Skin of body (tissue), 2 donors: Measurements from ENCODE around the gene IGF1. TPM values are rescaled to one million over a fixed set of nuclear protein-coding genes. Genes with fewer than 3 reads are reported as not detected.

ENCODE experiments used
- DNase-seq: peaks from one replicate; lab custom pipeline; 2025; lab: John Stamatoyannopoulos, UW
- total RNA-seq: library from RNA; depleted of rRNA; stranded (reverse); fragments of >200 nt; gene quantifications from one replicate; pipeline ENCODE4 v1.2.3, GENCODE V29; 2014

The IGF1 gene
- total RNA-seq, 1 donor from 2014 or later = 14.0 TPM

DNA sequence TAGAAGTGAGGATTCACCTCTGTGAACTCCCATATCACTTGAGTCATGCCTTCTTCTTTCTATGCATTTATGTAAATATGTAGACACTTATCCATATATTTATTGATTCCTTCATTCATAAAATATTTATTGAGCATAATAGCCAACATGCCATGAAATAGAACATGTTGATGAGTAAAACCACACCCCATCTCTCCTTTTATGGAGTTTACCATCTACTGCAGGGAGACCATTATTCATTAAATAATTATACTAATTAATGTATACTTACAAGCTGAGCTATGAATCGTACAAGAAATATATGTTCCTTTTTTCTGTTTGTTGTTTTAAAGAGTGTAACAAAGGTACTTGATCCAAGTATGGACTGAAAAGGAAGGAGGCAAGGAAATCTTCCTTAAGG is 17.4 kb upstream of the IGF1 start:
- no peak for DNase-seq

DNA sequence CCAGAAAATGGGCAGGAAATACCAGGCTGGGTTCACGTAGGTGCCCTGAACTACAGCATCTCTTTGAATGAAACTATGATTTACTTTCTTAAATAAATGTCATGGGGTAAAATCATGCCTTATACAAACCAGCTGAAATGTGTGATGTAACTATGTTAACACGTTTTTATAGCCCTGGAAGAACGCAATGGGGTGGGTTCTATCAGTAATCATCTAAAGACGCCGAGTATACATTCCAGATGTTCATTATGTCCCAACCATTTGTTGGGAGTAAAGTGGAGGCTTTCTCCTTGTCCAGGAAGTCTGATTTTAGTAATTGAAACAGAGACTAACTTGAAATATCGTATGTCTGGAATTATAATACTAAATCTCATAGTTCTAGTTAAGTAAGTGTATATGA is 16.2 kb upstream of the IGF1 start:
- peak; percentile 41 for DNase-seq

DNA sequence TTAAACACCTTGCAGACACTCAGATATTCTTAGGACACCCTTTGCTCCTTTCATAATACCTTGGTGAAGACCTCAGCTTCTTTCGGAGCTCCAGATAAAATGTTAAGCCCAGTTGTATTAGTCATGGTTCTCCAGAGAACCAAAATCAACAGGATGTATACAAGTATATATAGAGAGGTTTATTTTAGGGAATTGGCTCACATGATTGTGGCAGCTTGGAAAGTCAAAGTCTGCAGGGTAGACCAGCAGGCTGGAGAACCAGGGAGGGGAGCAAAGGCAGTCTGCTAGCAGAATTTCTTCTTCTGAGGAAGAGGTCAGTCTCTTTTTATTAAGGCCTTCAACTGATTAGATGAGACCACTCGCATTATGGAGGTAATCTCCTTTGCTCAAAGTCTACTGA is 6.9 kb upstream of the IGF1 start:
- no peak for DNase-seq

DNA sequence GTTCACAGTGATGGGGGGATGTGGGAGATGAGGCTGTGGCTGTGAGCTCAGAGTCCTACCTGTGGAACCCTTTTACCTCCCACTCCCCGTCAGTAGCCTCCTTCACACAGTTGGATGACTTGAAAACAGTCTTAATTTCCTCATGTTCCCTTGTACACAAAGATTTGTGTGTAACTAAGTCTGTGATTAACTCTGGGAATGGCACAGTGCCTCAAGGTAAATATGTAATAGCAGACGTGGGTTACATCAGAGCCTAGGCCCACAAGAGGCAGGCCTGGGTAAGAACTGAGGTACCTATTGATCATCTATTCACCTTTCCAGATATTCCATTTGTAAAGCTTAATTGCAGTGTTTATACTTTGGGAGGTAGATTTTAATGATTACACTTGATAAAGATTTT is 5.8 kb upstream of the IGF1 start:
- DNase-seq = no peak

DNA sequence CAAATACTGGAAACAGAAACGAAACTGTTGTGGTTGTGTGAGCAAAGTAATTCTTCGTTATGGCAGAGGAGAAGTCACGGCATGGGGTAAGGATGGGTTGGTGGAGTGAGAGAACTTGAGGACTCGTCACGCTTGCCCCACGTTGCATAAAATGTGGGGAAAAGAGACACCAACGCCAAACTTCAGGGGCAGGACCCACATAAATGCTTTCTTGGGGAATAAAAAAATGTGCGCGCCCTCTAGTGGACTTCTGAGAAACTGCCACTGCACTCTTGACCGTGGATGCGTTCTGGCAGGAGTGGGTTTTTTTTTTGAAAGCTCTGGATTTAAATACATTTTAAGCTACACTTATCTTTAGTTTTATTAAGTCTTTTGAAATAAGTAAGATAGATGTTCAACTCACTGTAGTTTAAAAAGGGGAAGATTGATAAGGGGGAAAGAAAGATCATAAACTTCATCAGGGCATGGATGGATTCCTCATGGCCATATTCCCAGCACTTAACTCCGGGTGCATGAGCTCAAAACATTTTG is 4.1 kb upstream of the IGF1 start:
- peak; percentile 47 for DNase-seq

DNA sequence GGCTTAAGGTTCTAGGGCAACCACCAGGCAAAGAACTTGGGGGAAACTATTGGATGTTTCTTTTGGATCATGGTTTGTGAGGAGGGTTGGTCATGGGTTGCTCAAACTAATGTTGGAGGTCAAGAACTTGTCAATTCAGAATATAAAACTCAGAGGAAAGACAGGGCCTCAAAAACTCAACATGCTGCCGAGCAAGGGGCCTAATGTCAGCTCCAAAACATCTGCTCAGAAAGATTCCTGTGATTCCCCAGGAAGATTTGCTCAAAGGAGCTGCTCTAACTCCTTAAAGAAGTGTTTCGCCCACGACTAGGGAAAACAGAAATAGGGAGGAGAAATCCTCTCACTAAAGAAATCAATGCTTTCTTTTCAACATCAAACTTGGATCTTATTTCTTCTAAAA is 3.7 kb upstream of the IGF1 start:
- DNase-seq = no peak

DNA sequence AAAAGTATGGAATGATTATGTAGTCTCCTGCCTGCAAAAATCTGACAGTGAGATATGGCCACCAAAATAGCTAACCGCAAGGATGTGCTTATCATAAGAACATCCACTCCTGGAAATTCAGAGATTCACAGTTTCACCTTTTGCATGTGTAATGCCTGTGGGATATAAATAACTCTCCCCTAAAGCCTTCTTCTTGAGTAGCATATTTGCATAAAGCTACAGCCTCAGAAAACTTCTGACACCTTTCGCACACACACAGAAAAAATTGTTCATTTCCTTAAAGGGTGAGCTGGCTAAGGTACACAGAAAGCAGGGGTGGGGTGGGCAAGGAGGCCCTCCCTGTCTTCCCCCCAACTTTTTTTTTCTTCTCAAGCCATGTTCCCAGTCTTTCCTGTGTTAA is 3.1 kb upstream of the IGF1 start:
- no peak for DNase-seq

DNA sequence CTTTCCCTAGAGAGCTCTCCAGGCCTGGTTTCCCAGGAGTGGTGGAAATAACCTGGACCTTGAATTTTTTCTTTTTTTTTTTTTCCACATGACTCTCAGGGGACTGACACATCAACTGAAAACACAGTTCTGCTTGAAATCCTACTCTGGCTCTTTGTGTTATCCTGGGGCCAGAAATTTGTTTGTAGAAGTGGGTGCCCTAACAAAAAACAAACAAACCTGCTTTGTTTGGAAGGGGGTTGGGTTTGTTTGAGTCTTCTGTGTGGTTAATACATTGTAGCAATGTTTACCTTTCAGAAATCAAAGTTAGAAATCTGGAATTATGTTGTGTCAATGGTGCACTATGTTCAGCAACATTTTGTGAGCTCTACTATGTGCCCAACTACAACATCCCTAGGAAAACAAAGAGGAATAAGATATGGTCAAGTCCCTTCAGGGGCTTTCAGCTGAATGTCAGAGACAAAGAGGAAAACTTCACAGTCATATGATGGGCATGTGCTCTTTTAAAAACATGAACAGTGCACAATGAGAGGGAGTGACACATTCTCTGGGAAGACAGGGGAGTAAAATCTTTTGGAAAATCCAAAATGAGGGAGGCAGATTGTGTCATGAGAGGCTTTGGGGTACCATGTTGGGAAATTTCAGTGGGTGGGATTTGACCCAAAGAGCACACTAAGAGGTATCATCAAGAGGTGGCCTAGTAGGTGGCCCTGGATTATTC is 1.5 kb upstream of the IGF1 start:
- no peak for DNase-seq

DNA sequence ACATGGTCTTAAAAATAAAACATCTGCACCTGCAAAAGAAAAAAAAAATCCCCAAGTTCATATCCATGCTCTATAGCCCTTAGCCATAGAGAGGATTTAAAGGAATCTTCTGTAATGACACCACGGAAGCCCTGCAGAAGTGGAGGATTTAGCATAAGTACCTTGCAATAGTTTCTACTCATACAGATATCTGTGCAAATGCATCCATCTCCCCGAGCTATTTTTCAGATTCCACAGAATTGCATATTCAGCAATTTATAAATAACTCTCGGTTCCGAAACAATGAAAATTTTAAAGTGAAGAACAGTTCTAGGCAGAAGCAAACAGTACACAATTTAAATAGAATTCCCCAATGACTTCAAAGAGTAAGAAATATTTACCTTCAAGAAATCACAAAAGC is 424 bp downstream of the IGF1 start:
- DNase-seq = no peak

DNA sequence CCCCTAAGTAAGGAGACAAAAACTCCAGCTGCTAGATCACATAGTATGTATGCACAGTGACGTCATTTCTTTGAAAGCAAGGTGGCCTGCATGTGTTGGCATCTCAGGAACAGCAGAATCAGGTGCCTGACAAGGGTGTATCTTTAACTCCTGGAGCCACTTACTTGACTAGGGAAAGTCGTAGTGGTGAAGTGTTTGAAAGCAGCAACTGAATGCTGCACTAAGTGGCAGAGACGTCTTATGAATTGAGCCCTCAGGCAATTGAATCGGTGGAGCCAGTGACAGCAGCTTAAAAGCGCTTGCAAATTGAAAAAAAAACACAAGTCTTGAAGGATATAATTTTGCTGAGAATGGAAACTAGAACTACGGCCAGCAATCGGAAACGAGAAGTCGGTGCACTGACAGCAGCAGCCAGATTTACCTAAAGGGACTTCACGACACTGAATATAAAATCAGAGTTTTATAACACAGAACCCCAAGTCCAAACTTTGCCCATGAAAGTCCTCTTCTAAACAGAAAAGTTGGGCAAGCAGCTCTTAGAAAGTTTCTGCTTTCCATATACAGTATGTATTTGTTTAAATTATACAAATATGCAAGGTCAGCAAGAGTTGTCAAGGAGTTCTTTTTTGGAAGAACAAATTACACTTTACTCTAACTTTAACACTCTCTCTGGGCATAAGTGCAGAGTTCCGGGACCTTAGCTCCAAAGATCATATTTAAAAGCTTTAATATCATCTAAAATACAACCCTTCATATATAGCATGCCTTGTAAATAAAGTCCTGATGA is 1.1 kb downstream of the IGF1 start:
- DNase-seq = no peak

DNA sequence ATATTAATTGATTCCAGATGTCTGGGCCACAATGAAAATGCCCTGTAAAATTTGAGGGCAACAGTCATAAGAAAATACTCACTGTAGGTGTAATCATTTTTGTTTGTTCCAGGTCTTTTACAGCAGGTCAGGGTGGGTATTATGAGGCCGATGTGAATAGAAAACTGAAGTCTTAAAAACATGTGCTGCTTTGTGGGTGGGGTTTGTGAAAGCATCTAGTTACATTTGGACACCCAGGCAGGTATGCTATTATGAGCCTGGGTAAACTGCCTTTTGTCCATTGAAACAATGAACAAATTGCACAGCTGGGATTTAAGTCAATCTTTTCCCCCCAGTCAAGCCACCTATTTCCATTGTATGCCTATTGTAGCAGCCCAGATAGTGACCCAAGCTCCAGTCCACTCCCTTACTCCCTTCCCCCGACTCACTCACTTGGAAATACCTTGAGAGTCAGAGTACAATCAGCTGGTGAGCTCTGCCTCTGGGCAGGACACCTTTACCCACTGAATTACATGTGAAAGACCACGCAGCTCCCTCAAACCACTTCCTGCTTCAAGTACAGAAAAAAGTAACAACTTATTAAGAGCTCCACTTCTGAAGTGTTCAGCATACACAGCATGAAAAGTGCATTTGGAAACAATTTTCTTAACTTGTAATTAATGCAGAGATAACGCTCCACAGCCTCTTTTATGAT is 1.8 kb downstream of the IGF1 start:
- no peak for DNase-seq

DNA sequence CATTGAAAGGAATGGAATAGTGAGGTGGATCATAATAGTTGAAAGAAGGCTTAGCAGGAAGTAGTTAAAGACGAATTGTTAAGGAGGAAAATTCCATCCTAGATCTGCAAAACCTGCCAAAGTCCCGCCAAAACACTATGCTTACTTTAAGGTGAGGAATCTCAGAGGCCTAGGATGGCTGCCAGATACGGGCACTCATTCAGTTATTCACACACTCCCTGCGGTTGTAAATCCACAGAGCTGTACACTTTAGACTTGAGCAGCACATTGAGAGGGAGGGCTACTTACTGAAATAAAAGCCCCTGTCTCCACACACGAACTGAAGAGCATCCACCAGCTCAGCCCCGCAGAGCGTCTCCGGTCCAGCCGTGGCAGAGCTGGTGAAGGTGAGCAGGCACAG is 5.0 kb downstream of the IGF1 start:
- no peak for DNase-seq

DNA sequence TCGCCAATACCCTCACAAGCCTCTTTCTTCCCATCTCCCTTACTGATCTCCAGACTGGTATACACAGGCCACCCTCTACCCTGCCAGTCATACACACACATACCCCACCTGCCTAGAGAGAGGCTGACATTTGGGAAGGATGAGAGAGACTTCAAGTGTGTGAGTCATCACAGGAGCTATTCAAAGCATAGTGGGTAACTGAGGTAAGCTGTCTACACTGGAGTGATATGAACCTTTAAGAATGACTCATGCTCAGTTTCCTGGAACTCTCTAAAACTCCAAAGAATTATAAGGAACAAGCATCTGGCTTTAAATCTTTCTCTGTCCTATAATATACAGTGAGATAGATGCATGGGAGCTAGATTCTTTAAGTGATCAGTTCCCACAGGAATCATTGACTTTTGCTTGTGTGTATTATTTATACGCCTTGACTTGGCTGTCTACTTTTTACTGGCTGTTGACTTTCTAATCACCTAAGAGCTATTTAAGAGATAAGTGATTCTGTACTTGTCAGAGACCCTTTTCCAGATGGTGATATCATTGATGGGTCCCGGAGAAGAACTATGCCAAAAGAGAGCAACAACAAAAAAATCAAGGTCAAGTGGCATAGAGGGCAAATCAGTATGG is 5.8 kb downstream of the IGF1 start:
- DNase-seq = no peak

DNA sequence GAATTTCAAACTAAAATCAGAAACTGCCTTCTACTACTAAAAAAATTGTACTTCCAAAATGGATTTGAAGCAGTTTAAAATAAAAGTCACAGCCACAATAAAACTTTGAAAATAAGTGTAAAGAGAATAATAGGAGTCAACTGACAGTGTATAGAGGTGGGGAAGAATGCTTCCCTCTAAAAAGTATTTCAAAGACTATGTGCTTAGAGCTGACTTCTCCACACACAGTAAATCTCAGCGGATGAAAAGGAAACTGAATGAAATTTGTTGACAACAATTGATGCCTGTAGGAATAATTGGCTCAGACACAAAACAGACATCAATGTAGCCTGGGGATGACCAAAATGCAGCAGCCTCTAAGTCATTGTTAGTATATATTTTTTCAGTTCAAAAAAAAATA is 7.9 kb downstream of the IGF1 start:
- no peak for DNase-seq

DNA sequence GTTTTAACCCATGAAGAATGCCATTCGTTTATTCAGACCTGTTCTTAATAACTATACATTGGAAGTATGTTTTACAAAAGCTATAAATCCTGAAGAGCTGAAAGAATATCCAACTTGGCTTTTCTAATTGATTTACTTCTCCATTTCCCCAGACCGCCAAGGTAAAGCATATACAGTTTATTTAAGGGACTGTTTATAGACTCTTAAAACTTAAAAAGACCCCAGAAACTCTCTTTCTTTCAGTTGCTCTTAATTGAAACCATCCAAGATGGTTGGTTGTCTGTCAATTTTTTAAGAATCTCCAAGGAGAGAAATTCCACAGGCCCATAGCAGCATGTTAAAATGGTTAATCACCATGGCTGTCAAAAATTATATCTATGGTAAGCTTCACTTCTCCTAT is 8.8 kb downstream of the IGF1 start:
- DNase-seq = no peak

DNA sequence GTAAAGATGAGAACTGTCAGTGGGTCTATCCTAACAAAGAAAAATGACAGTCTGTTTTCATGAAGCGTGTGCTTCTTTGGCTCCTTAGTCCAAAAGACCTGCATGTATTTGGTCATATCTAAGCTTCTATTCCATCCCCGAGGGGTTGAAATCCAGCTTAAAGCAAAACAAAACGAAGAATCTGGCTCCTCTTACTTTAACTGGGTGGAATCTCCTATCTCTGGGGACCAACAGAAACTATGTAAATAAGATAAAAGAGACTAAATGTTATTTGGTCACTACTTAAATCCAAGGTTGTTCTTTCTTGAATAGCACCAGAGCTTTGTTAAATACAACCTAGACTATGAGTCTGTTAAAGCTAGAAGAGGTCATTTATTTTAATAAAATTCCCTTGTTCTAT is 9.4 kb downstream of the IGF1 start:
- DNase-seq = no peak

DNA sequence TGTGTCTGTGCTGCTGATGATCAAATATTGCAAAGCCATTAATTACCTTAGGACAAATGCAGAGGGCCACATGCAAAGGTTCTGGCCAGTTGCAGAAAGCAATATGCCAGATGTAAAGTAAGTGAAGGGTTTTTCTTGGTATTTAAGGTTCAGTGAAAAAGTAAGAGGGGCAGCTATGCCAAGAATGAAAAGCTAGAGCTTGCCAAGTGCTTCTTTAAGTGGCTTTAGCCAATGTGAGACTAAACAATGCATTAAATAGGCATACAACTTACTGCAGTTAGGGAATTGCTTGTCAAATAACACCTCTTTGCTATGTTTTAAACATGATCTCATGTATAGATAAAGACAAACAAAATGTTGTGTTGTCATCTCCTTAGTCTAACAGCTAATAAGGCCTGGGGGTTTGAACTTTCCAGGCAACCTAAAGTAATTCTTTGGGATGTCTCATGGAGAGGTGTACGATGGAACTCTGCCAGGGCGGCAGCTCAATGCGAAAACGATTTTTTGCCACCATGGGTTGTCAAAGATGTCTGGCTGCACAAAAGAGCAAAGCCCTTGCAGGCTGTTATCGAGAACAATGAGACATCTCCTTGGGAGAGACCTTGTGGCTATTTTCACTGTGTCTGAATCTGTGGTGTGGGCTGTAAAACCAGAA is 12.0 kb downstream of the IGF1 start:
- DNase-seq = no peak

DNA sequence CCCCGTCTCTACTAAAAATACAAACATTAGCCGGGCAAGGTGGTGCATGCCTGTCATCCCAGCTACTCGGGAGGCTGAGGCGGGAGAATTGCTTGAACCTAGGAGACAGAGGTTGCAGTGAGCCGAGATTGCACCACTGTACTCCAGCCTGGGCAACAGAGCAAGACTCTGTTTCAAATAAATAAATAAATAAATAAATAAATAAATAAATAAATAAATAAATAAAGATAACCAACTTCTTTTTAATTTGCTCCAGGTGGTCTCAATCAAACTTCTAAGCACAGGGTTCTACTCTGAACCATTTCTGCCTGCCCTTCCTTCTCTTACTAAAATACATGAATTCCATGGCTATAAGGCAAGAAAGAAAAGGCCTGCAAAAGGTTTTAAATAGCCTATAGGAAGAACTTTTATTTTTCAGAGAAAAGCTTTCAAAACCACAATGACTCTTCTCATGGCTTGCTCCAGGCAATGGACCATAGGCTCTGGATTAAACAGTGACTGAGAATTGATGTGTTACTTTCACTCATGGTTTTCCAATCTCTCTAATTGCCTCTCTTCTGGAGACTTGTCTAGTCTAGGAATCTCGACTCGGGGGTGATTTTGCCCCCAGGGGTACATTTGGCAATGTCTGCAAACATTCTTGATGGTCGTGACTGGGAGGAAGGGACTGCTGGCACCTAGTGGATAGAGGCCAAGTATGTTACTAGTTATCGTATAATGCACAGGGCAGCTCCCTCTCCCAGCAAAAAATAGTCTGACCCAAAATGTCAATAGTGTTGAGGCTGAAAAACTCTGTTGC is 14.4 kb downstream of the IGF1 start:
- no peak for DNase-seq

DNA sequence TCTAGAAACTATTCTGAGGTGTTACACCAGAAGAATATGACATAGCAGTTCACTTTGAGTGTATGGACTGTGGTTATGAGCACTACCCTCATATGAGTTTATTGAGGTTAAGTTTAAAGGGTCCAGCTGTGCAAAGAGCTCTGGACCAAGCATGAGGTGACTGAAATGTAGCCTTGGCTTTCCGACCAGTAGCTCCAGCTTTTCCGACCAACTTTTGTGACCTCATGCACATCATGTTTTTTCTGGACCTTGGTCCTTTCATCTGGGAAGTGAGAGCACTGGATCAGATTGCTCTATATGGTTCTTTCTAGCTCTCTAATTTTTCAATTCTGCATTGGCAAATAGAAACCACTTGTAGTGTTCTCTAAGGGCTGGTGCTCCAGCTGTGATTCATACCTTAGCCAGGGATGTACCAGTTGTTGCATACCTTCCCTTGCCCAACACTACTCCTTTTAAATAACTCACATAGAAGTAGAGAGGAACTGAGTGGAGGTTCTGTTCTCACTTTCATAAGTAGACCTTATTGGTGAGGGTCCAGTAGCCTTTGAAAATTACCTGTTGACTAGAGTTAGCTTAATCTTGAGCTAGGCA is 16.6 kb downstream of the IGF1 start:
- no peak for DNase-seq
